ENCODE measurements around the gene ANKFY1. TPM values are rescaled to one million over a fixed set of nuclear protein-coding genes. Genes with fewer than 3 reads are reported as not detected.

ANKFY1 gene
- total and polyA plus RNA-seq, 9 of the 15 experiments (the other 6 are each of a cell fraction or from before 2014, with no cell fraction given): 4.3 to 25.6 (median 12.2) TPM

GRCh38 chr17:4267402-4267801 lies 3.6 kb upstream of the ANKFY1 start (continued):
- no peak for TF ChIP-seq MLX (CRISPR knock-in tag; conservative IDR thresholded peaks at IDR 0.05)
- no peak for TF ChIP-seq BRD9 (IDR thresholded peaks at IDR 0.05; ENCODE audit: low read depth, partially characterized antibody)
- no peak for TF ChIP-seq U2AF1 (optimal IDR thresholded peaks at IDR 0.05; ENCODE audit: low read depth, low read length)
- no peak for TF ChIP-seq ZNF780A (CRISPR knock-in tag; IDR thresholded peaks at IDR 0.05)
- no peak for TF ChIP-seq SIX5 (IDR thresholded peaks at IDR 0.05; ENCODE audit: borderline replicate concordance in 1 of 2, insufficient read depth in 1 of 2, low read depth in 1 of 2, low read length in 2 of 2)
- TF ChIP-seq ZNF354B (CRISPR knock-in tag; IDR thresholded peaks at IDR 0.05): no peak
- no peak for TF ChIP-seq HNRNPLL (IDR thresholded peaks at IDR 0.05; ENCODE audit: low read depth, low read length, poor library complexity, severe bottlenecking)
- no peak for TF ChIP-seq DPF2 (IDR thresholded peaks at IDR 0.05)
- TF ChIP-seq ZBTB1 (CRISPR knock-in tag; IDR thresholded peaks at IDR 0.05; ENCODE audit: borderline replicate concordance, low read depth): no peak

- Histone ChIP-seq H3K9me3 (replicated peaks; ENCODE audit: control insufficient read depth, insufficient read depth, low read depth, low read length) (no peaks in the 10 kb centered on the region), H3K36me3 (ENCODE audit: control insufficient read depth, insufficient read depth, low read length) (peaks cover 38% of the 10 kb centered on the region; the same call in 2 of the 3 replicates), H4K20me1 (replicated peaks; ENCODE audit: control insufficient read depth, insufficient read depth, low read length) (peaks cover 3% of the 10 kb centered on the region; the same call in 1 of the 2 replicates), H3K4me1 (replicated peaks in 1 of 2; ENCODE audit: control insufficient read depth in 2 of 2, insufficient read depth in 2 of 2, low read length in 2 of 2) (peaks cover 12 to 16% of the 10 kb centered on the region in 2 experiments; a peak in 4 of 5 replicates), H3K9ac (ENCODE audit: insufficient read depth in 1 of 2, low read depth in 2 of 2, low read length in 2 of 2) (no peak overlapping the region), H3K4me2 (ENCODE audit: insufficient read depth, low read length) (no peak overlapping the region), H2AFZ (ENCODE audit: low read depth, low read length) (no peak overlapping the region), H3K4me3 (no peak overlapping the region), H3K27ac (ENCODE audit: extremely low read depth, low read depth, low read length) (no peak overlapping the region), H3K27me3 (ENCODE audit: control insufficient read depth in 2 of 2, insufficient read depth in 2 of 2, low read length in 2 of 2) (no peaks in the 10 kb centered on the region), H3K9me1 (ENCODE audit: control insufficient read depth, insufficient read depth, low read length) (no peaks in the 10 kb centered on the region), H3K79me2 (ENCODE audit: control insufficient read depth, insufficient read depth, low read length) (peaks cover 27% of the 10 kb centered on the region)
- CTCF ChIA-PET (ENCODE audit: low intra/inter-chr PET ratio): no interaction called here
- POLR2A ChIA-PET: interaction anchor here (1.7 kb wide), 1 partner anchor 10 kb away, joined by 5 read pairs; no protein-coding TSS in a partner anchor
- DNase-seq (ENCODE audit: extremely low read depth in 1 of 4, low spot score in 3 of 4): no peak
- no TSS peak for BruUV-seq (replicated peaks)
- WGBS (ENCODE audit: insufficient coverage, low coverage, missing lambda C conversion rate): 72% methylated on average over 5 of the region's 7 CpGs
- in situ Hi-C loops (cut with MboI) (no loop called here), intact Hi-C loops (cut with micrococcal nuclease) (no loop called here)
- ATAC-seq: no peak
- no peak for TF ChIP-seq CBX2 (IDR thresholded peaks at IDR 0.05; ENCODE audit: insufficient read depth, low read length, poor library complexity, severe bottlenecking)
- no peak for TF ChIP-seq CXXC5 (CRISPR knock-in tag; IDR thresholded peaks at IDR 0.05)
- no peak for FAIRE-seq
Observed at GRCh38 chr17:4266550-4266949, 2.8 kb upstream of the ANKFY1 start.

Data from K562 (cell line).